HG03575 (cell line): Measurements from ENCODE around the gene CADPS2.
"Not testable (repeated sequence)": the region's sequence is repeated elsewhere in the genome, so short reads cannot be mapped to it uniquely, and the experiment has no call there.

Experiments
- ATAC-seq: cut with Tn5 transposase; IDR thresholded peaks from one replicate; pipeline ENCODE4 v1.9.1; 2021; ENCODE audit not compliant: unreplicated experiment, insufficient number of reproducible peaks, low FRiP score; ENCODE audit errors: extremely low read depth

Gene CADPS2

GRCh38 chr7:122686360-122686878 lies 199.8 kb downstream of the CADPS2 start:
- ATAC-seq, result no peak

GRCh38 chr7:122684504-122684903 lies 201.8 kb downstream of the CADPS2 start:
- no peak for ATAC-seq

GRCh38 chr7:122682815-122683550 lies 203.3 kb downstream of the CADPS2 start:
- no peak for ATAC-seq

- ATAC-seq, result not testable (repeated sequence)
Measured at GRCh38 chr7:122681186-122681585, 205.1 kb downstream of the CADPS2 start.

GRCh38 chr7:122679813-122680212 lies 206.4 kb downstream of the CADPS2 start:
- no peak for ATAC-seq

- ATAC-seq, result not testable (repeated sequence)
Measured at GRCh38 chr7:122679269-122679709, 207.0 kb downstream of the CADPS2 start.

- ATAC-seq, result no peak
Measured at GRCh38 chr7:122677149-122677548, 209.1 kb downstream of the CADPS2 start.

- ATAC-seq, result no peak
Measured at GRCh38 chr7:122676466-122676865, 209.8 kb downstream of the CADPS2 start.

- ATAC-seq, result no peak
Measured at GRCh38 chr7:122675621-122676020, 210.6 kb downstream of the CADPS2 start.

GRCh38 chr7:122675011-122675410 lies 211.2 kb downstream of the CADPS2 start:
- no peak for ATAC-seq

GRCh38 chr7:122674502-122674901 lies 211.8 kb downstream of the CADPS2 start:
- no peak for ATAC-seq

GRCh38 chr7:122673951-122674350 lies 212.3 kb downstream of the CADPS2 start:
- ATAC-seq, result no peak

GRCh38 chr7:122672536-122672935 lies 213.7 kb downstream of the CADPS2 start:
- ATAC-seq, result no peak

GRCh38 chr7:122663733-122664132 lies 222.5 kb downstream of the CADPS2 start:
- no peak for ATAC-seq

- ATAC-seq, result no peak
Measured at GRCh38 chr7:122658856-122659255, 227.4 kb downstream of the CADPS2 start.

GRCh38 chr7:122653685-122654084 lies 232.6 kb downstream of the CADPS2 start:
- ATAC-seq, result no peak

- no peak for ATAC-seq
Measured at GRCh38 chr7:122652876-122653275, 233.4 kb downstream of the CADPS2 start.

GRCh38 chr7:122651451-122651850 lies 234.8 kb downstream of the CADPS2 start:
- no peak for ATAC-seq

GRCh38 chr7:122643250-122643649 lies 243.0 kb downstream of the CADPS2 start:
- ATAC-seq, result no peak

- ATAC-seq, result no peak
Measured at GRCh38 chr7:122638459-122638858, 247.8 kb downstream of the CADPS2 start.

GRCh38 chr7:122637784-122638183 lies 248.5 kb downstream of the CADPS2 start:
- no peak for ATAC-seq
